Measurements from ENCODE around the gene WDFY4. TPM values are rescaled to one million over a fixed set of nuclear protein-coding genes. Genes with fewer than 3 reads are reported as not detected.

WDFY4 gene
- polyA plus RNA-seq, 1 donor (not counting 4 experiments of a cell fraction or from before 2014, with no cell fraction given): 0.04 TPM

DNA sequence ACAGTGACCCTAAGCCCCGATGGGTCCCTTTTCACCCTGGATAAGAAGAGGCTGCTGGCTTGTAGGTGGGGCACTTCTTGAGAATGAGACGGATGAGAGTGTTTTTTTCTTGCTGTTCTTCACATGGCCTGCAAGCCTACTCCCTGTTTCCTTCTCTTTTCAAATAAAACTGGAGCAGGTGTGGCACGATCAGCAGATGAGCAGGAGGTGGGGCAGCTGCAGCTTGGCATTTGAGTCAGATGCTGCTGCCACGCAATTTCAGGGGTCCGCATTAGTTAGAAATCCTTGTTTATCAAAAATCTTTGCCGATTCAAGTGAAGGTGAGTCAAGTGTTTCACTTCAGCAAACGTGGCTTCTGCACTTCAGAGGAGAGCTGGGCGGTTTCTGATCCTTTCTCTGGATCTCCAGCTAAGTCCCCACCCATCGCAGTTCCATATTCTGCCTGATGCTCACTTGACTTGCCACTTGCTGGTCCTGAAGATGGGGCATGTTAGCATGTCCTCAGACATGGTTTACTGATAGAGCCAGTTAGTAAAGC lies 20.8 kb downstream of the WDFY4 start:
- TF ChIP-seq EZH2 (IDR thresholded peaks at IDR 0.05; ENCODE audit: low read length): no peak
- TF ChIP-seq, protein P1, sequence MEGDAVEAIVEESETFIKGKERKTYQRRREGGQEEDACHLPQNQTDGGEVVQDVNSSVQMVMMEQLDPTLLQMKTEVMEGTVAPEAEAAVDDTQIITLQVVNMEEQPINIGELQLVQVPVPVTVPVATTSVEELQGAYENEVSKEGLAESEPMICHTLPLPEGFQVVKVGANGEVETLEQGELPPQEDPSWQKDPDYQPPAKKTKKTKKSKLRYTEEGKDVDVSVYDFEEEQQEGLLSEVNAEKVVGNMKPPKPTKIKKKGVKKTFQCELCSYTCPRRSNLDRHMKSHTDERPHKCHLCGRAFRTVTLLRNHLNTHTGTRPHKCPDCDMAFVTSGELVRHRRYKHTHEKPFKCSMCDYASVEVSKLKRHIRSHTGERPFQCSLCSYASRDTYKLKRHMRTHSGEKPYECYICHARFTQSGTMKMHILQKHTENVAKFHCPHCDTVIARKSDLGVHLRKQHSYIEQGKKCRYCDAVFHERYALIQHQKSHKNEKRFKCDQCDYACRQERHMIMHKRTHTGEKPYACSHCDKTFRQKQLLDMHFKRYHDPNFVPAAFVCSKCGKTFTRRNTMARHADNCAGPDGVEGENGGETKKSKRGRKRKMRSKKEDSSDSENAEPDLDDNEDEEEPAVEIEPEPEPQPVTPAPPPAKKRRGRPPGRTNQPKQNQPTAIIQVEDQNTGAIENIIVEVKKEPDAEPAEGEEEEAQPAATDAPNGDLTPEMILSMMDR (optimal IDR thresholded peaks at IDR 0.05 in 1 of 3, IDR thresholded peaks at IDR 0.05 in 1 of 3, conservative IDR thresholded peaks at IDR 0.05 in 1 of 3; ENCODE audit: extremely low read depth in 1 of 3, insufficient read depth in 2 of 3, low read length in 3 of 3): no peak
- no peaks in the 10 kb centered on the region for H3K9me3 ChIP-seq (ENCODE audit: control insufficient read depth, low read depth, low read length)
- no peak overlapping the region for H3K4me2 ChIP-seq (ENCODE audit: control insufficient read depth, extremely low read depth, insufficient read depth, low read depth, low read length)
- dilution Hi-C loops (cut with MboI; ENCODE audit: extremely low pct_ligation_motif_present, low sequenced_read_pairs): no loop called here
- no peak overlapping the region for H3K9ac ChIP-seq (ENCODE audit: control insufficient read depth, extremely low read depth, insufficient read depth, low read length)
- no peaks in the 10 kb centered on the region for H3K36me3 ChIP-seq (ENCODE audit: control insufficient read depth in 2 of 2, extremely low read depth in 1 of 2, insufficient read depth in 2 of 2, low read length in 2 of 2)
- H3K4me1 ChIP-seq (ENCODE audit: control insufficient read depth, extremely low read depth, insufficient read depth, low read length): no peaks in the 10 kb centered on the region
- H3K9me1 ChIP-seq (ENCODE audit: control insufficient read depth, extremely low read depth, insufficient read depth, low read length): no peaks in the 10 kb centered on the region
- FAIRE-seq (no peak), DNase-seq (ENCODE audit: low read depth, low spot score) (no peak)
- H2AFZ ChIP-seq (ENCODE audit: control insufficient read depth, low read length): no peak overlapping the region
- H3K27me3 ChIP-seq (ENCODE audit: control insufficient read depth, extremely low read depth, insufficient read depth, low read length): peaks cover 5% of the 10 kb centered on the region
- no peaks in the 10 kb centered on the region for H4K20me1 ChIP-seq (ENCODE audit: control insufficient read depth, extremely low read depth, insufficient read depth, low read length)
- H3K4me3 ChIP-seq (ENCODE audit: control insufficient read depth in 2 of 3, extremely low read depth in 1 of 3, insufficient read depth in 2 of 3, low read depth in 1 of 3, low read length in 3 of 3): no peak overlapping the region
- no peak overlapping the region for H3K27ac ChIP-seq (ENCODE audit: control insufficient read depth, insufficient read depth, low read length)
- H3K79me2 ChIP-seq (ENCODE audit: control insufficient read depth, insufficient read depth, low read length): no peaks in the 10 kb centered on the region

DNA sequence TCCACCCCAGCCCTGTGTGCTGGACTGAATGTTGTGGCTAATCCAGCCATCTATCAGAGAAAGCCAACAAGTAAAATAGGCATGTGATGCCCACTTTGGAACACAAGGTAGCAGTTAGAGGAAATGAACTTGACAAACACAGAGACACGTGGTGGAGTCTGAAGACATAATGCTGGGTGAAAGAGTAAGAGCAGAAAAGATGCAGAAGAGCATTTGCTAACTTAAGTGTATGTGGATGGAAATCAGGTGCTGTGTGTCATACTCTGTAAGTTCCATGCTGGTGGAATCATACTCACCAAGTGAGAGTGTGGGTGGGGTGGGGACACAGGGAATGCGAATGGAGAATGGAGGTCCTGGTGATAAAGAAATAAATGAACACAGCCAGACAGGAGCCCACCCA lies 22.8 kb downstream of the WDFY4 start:
- no peak overlapping the region for H2AFZ ChIP-seq (ENCODE audit: control insufficient read depth, low read length)
- H4K20me1 ChIP-seq (ENCODE audit: control insufficient read depth, extremely low read depth, insufficient read depth, low read length): no peaks in the 10 kb centered on the region
- DNase-seq (ENCODE audit: low read depth, low spot score): no peak
- no peak overlapping the region for H3K27ac ChIP-seq (ENCODE audit: control insufficient read depth, insufficient read depth, low read length)
- no peaks in the 10 kb centered on the region for H3K36me3 ChIP-seq (ENCODE audit: control insufficient read depth in 2 of 2, extremely low read depth in 1 of 2, insufficient read depth in 2 of 2, low read length in 2 of 2)
- H3K4me1 ChIP-seq (ENCODE audit: control insufficient read depth, extremely low read depth, insufficient read depth, low read length): no peaks in the 10 kb centered on the region
- FAIRE-seq: no peak
- H3K9me1 ChIP-seq (ENCODE audit: control insufficient read depth, extremely low read depth, insufficient read depth, low read length): no peaks in the 10 kb centered on the region
- no peak overlapping the region for H3K4me3 ChIP-seq (ENCODE audit: control insufficient read depth in 2 of 3, extremely low read depth in 1 of 3, insufficient read depth in 2 of 3, low read depth in 1 of 3, low read length in 3 of 3)
- no peaks in the 10 kb centered on the region for H3K9me3 ChIP-seq (ENCODE audit: control insufficient read depth, low read depth, low read length)
- H3K27me3 ChIP-seq (ENCODE audit: control insufficient read depth, extremely low read depth, insufficient read depth, low read length): peaks cover 5% of the 10 kb centered on the region
- H3K9ac ChIP-seq (ENCODE audit: control insufficient read depth, extremely low read depth, insufficient read depth, low read length): no peak overlapping the region
- no peaks in the 10 kb centered on the region for H3K79me2 ChIP-seq (ENCODE audit: control insufficient read depth, insufficient read depth, low read length)
- TF ChIP-seq EZH2 (IDR thresholded peaks at IDR 0.05; ENCODE audit: low read length): no peak
- TF ChIP-seq, protein P1 (optimal IDR thresholded peaks at IDR 0.05 in 1 of 3, IDR thresholded peaks at IDR 0.05 in 1 of 3, conservative IDR thresholded peaks at IDR 0.05 in 1 of 3; ENCODE audit: extremely low read depth in 1 of 3, insufficient read depth in 2 of 3, low read length in 3 of 3): no peak
- no peak overlapping the region for H3K4me2 ChIP-seq (ENCODE audit: control insufficient read depth, extremely low read depth, insufficient read depth, low read depth, low read length)
- dilution Hi-C loops (cut with MboI; ENCODE audit: extremely low pct_ligation_motif_present, low sequenced_read_pairs): no loop called here

All from keratinocyte (primary cell).